ENCODE data around the gene KIF16B.

KIF16B gene

DNA sequence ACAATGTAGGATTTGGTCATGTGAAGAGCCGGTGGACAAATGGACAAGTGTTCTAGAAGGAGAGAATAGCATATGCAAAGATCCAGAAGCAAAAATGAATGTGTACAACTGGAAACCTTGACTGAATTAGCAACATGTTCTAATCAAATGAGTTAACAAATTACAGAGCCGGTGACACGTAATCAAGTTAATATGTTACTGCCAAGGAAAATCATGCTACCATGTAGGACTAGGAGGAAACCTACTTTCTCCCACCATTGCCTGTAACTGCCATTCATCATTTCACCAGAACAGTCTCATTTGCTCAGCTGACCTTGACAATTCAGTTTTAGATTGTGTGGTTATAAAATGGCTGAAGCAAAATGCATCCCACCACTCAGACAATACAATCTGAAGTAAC is 179.4 kb downstream of the KIF16B start:
- no peak for DNase-seq

- no peak for DNase-seq
Observed at GRCh38 chr20:16393297-16393696, 180.0 kb downstream of the KIF16B start.

DNA sequence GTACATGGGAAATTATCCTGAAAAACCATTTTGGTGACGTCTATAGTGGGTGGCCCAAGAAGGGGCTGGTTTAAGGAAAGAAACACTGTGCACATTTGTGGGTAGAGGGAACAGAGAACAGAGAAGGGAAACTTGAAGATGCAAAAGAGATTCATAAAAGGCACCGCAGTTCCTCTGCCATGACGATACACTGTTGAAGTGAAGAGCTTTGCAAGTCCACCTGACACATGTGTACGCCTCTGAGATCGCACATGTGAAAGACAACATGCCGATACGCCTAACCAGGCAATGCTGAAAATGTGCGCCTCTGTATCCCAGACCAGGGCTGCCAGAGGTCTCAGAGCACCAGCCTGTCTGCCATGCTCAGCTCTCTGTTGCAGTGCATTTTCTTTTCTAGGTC is 180.9 kb downstream of the KIF16B start:
- DNase-seq = no peak

DNA sequence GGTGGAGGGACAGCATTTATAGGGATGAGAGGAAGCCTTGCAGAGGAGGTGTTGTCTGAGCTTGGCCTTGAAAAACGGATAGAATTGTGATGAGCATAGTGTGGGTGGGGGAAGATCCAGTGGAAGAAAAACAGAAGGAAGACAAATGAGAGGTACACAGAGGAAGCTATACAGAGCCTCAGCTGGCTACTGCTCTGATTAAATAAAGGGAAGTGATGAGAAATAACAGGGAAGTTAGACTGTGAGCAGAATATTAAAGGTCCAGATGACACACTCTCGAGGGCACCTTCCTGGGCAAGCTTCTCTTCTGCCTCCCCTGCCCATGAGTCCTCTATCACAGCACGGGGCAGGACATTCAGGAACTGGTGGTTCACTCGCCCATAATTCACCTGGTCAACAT is 182.3 kb downstream of the KIF16B start:
- DNase-seq = no peak

DNA sequence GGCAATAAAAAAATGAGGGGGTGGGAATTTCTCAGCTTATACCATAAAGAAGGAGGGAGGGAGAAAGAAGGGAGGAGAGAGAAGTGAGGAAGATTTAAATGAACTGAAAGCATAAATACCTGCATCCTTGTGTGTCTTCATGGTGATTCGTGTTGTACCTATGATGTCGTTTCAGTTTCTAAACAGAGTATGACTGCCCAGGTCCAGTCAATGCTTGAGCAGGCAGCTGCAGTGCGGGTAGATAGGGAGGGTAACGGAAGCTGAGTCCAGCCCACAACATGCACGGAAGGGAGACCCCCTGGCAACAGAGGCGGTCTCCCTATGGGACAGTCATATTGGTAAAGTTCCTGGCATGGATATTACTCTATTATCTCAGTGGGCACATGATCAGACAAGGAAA is 184.5 kb downstream of the KIF16B start:
- no peak for DNase-seq

DNA sequence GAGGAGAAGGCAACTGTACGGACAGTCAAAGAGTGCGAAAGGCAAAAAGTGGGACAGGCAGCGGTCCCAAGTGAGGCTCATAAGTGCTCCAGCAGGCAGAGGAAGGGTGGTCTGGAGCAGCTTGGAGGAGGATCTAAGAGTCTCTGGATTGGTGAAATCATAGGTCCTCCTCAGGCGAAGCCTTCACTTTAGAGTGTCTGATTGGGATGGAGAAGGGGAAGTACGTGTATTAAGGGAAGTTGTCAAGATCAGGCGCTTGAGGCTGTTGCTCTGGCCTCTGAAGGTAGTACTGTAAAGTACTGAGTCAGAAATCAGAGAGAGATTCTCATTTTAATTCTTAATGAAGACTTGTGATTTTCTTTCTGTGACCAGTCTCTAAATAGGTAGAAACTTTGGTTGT is 185.6 kb downstream of the KIF16B start:
- no peak for DNase-seq

- no peak for DNase-seq
Observed at GRCh38 chr20:16385891-16386290, 187.4 kb downstream of the KIF16B start.

DNA sequence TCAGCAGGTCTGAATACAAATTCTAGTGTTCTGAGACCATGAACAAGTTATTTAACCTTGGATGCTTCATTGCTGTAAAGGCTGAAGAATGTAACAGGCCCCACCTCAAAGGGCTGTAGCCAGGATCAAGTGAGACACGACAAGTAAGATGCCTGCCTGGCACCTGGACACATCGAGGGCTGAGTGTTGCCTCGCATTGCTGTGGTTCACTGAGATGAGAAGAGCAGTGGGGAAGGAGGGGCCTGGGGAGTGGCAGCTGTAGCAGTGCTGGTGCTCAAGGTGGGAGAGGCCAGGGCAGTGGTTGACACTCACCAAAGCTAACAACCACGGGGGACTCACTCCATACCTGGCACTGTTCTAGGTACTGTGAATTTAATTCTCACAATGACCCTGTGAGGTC is 187.8 kb downstream of the KIF16B start:
- DNase-seq = no peak

- DNase-seq = no peak
Observed at GRCh38 chr20:16381444-16381843, 191.8 kb downstream of the KIF16B start.

DNA sequence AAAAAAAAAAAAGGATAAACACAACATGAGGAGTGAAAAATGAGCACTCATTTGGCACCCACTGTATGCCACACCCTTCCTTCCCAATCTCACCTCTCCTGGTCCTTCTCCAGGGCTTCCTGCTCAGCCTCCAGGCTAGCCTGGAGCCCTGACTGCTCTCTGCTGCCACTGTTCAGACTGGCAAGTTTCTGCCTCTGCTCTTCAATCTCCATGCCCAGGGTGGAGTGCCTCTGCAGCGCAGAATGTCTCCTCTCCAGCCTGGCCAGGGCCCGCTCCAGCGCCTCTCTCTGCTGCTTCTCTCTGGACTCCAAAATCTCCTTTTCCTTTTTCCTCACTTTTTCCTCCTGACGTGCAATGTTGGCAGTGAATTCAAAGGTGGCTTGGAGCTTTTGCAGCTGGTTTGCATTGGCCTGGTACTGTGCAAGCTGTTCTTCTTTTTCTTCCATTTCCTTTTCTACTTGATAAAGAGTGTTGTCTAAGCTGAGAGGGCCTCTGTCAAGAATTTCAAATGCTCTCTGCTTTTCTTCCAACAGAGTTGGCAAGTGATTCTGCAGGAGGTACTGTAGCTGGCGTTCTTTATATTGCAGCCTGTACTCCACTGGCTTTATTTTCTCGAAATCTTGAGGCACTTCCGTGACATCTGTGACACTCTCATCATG is 194.4 kb downstream of the KIF16B start:
- DNase-seq = no peak

DNA sequence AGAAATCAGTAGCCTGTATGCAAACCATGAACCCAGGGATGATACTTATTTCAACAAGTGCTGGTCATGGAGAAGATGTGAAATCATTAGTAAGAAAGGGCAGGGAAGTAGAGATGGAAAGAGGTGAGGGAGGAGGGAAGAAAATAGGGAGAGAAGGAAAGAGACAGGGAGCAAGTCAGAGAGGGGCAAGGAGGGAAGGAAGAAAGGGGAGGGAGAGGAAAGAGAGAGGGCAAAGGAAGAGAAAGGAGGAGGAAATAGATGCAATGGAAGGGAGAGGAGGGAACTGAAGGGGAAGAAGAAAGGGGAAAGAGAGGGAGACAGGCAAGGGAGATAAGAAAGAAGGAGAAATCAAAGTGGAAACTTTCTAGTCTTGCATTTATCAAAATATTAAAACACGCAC is 195.1 kb downstream of the KIF16B start:
- no peak for DNase-seq

DNA sequence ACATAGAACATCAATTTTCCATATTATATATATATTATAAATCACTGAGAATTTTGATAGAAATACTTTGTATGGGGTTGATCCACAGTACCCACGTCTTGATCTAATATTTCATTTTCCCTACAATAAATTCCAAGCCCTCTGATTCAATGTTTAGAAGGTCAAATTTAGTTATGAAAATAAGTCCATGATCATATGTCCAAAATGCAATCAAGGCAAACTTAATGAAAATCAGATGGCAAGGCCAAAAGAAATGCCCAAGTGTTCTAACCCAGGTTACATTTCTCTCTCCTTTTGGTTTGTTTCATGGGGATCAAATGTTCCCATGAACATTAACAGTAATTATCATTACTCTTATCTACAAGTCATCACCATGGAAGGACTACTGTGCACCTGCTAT is 203.8 kb downstream of the KIF16B start:
- DNase-seq = no peak

DNA sequence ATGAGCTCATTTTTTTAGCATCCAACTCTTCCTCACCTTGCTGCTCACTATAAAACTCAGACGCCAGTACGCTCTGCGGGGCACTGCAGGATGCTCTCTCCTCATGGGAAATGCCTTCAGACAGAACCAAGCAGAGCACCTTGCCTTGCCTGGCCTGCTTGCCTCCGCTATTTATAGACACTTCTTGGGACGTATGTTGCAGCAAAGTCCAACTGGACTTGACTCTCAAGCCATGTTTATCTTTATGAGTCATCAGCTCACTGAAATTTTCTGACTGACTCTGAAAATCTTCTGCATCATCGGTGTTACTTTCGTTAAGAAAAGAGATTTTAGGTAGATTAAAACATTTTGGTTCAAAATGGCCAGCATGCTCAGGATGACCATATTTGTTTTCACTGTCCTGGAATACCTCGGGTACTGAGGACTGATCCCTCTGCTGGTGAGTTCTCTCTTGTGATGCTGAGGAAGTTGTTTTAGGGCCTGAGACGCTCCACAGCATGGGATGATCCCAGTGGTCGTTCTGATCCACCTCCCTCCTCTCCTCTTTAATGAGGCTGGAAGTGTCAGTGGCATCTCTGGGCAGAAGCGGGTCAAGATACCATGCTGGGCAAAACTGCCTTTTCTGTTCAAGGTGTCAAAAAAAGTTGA is 204.5 kb downstream of the KIF16B start:
- no peak for DNase-seq

GRCh38 chr20:16367948-16368560 is 205.2 kb downstream of the KIF16B start:
- DNase-seq = no peak

DNA sequence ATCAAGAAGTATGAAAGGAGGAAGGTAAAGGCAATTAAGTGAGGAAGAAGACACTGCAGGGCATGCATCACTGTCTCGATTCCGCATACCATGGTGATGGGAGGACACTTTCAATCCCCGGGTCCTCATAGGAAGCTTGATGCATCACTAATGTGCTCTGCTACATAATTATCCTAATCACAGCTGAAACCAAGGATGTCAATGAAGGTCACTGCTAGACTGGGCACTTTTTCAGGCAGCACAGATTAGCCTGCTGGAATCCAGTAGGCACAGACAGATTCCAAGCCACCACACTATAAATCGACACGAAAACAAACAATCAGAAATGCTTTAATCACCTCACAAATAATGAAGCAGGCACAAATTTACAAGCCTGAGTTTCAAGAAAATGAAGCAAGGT is 206.7 kb downstream of the KIF16B start:
- no peak for DNase-seq

DNA sequence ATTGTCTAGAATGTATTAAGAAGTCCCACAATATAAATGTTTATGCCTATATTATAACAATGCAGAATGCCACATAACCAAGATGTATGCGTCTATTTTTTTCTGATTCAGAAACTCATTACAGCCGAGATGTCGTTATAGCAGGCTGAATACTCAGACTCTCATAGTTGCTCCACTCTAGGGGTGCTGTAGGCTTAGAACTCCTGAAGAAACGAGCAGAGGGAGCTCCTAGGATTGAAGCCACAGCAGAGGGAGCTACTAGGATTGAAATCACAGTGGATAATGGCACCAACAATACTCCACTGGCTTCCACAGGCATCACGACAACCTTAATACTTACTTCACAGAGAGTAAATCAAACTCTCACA is 208.9 kb downstream of the KIF16B start:
- DNase-seq = no peak

- no peak for DNase-seq
Observed at GRCh38 chr20:16363506-16364319, 209.5 kb downstream of the KIF16B start.

- DNase-seq = no peak
Observed at GRCh38 chr20:16362642-16363041, 210.6 kb downstream of the KIF16B start.

GRCh38 chr20:16360668-16361067 is 212.6 kb downstream of the KIF16B start:
- no peak for DNase-seq

DNA sequence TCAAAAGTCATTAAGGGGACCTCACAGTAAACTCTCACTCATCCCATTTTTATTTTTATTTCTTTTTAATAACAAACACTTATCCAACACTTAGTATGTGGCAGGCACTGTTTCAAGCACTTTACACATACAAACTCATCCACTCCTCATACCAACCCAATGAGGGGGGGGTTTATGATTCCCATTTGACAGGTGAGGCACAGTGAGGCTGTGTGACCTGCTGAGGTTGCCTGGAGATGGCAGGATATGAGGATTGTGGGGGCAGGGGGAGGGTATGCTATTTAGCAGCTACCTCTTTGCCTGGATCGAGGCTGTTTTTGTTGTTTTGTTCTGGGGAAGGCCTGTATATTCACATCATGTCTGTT is 219.8 kb downstream of the KIF16B start:
- no peak for DNase-seq

- DNase-seq = no peak
Observed at GRCh38 chr20:16352751-16353416, 220.4 kb downstream of the KIF16B start.

DNA sequence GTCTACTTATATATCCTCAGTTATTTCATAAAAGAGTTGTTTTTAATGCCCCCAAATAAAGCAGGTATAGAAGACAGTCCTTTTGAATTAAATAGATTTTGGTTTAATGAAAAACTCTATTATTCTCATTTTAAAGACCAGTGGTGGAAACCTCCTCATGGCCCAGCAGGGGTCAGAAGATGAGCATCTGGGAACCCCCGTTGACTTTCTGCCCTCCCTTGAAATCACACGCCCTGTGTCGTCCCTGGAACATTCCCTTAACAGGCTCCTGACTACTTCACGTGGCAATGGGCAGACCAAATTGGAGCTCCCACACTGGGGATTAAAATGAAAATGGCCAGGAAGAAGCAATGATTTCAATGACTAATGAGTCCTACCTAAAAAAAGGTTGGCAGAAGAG is 220.9 kb downstream of the KIF16B start:
- no peak for DNase-seq

DNA sequence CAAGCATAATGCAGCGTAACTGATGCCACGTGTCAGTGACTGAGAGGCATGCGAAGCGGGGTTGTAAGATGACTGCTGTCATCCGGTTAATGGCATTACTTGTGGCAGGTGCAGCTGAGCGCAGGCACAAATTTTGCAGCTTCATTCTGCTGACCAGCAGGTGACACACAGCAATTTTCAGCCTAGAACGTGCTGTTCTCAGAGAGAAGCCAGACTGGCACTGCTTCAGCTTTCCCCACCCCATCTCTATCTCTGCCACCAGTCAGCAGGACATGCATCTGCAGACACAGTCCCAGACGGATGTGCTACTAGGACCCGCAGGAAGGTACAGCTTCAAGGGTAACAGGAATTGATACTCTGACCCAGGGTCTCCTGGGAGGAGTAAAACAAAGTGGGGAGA is 221.8 kb downstream of the KIF16B start:
- no peak for DNase-seq
